GM12878 (cell line): ENCODE data around the gene SDR9C7.

Experiments
- ATF2 ChIP-seq: IDR thresholded peaks from 2 replicates; pipeline ENCODE4 v1.6.1; 2012; ENCODE audit warnings: low read length, inconsistent platforms
- BRCA1 ChIP-seq: IDR thresholded peaks from 2 replicates; pipeline ENCODE4 v1.6.1; 2011; ENCODE audit warnings: low read depth, low read length, improper control_type of control experiment
- CEBPB ChIP-seq, 2 experiments: fragments of 150-350 bp in 1 of 2; IDR thresholded peaks; 2 replicates each; pipeline ENCODE4 v1.6.1; 2012 to 2014; ENCODE audit warnings: low read depth in 2 of 2, low read length in 2 of 2, borderline replicate concordance in 1 of 2, inconsistent platforms in 1 of 2
- CREM ChIP-seq: IDR thresholded peaks from 2 replicates; pipeline ENCODE4 v1.6.1; 2014; ENCODE audit warnings: antibody characterized with exemption, low read depth
- CTCF ChIP-seq, 3 experiments: IDR thresholded peaks in 2 of 3; conservative IDR thresholded peaks in 1 of 3; 2 replicates each; pipeline ENCODE4 v1.5.1; 2011; ENCODE audit warnings: low read depth in 3 of 3, low read length in 3 of 3, mild to moderate bottlenecking in 3 of 3, control low read depth in 2 of 3, moderate library complexity in 2 of 3, inconsistent platforms in 1 of 3, mixed read lengths in 1 of 3; ENCODE audit not compliant: control insufficient read depth in 2 of 3, insufficient read depth in 1 of 3; ENCODE audit errors: extremely low read depth in 1 of 3
- NR2C1 ChIP-seq: fragments of 450-650 bp; IDR thresholded peaks from 2 replicates; pipeline ENCODE4 v1.6.1; 2017; ENCODE audit warnings: antibody characterized with exemption, mild to moderate bottlenecking, moderate library complexity
- RBBP5 ChIP-seq: fragments of 200-600 bp; sonication (generic); conservative IDR thresholded peaks from 2 replicates; pipeline ENCODE4 v1.6.1; 2016
- REST ChIP-seq: IDR thresholded peaks from 2 replicates; pipeline ENCODE4 v1.6.1; 2012; ENCODE audit warnings: mild to moderate bottlenecking, low read depth, low read length
- SP1 ChIP-seq: IDR thresholded peaks from one replicate; pipeline ENCODE4 v1.6.1; 2011; ENCODE audit warnings: low read depth, low read length
- SUZ12 ChIP-seq: fragments of 200-600 bp; sonication (generic); IDR thresholded peaks from one replicate; pipeline ENCODE4 v1.6.1; 2018; ENCODE audit warnings: antibody characterized with exemption, mild to moderate bottlenecking; ENCODE audit not compliant: unreplicated experiment
- TAF1 ChIP-seq: IDR thresholded peaks from 2 replicates; pipeline ENCODE4 v1.6.1; 2011; ENCODE audit warnings: mild to moderate bottlenecking, low read depth, low read length, borderline replicate concordance
- TCF7 ChIP-seq: IDR thresholded peaks from 2 replicates; pipeline ENCODE4 v1.6.1; 2014; ENCODE audit warnings: antibody characterized with exemption, borderline replicate concordance
- YBX1 ChIP-seq: fragments of 450-650 bp; IDR thresholded peaks from 2 replicates; pipeline ENCODE4 v1.6.1; 2016; ENCODE audit warnings: antibody characterized with exemption
- ZNF207 ChIP-seq: fragments of 450-650 bp; IDR thresholded peaks from 2 replicates; pipeline ENCODE4 v1.6.1; 2014; ENCODE audit warnings: antibody characterized with exemption, mild to moderate bottlenecking, borderline replicate concordance

DNA sequence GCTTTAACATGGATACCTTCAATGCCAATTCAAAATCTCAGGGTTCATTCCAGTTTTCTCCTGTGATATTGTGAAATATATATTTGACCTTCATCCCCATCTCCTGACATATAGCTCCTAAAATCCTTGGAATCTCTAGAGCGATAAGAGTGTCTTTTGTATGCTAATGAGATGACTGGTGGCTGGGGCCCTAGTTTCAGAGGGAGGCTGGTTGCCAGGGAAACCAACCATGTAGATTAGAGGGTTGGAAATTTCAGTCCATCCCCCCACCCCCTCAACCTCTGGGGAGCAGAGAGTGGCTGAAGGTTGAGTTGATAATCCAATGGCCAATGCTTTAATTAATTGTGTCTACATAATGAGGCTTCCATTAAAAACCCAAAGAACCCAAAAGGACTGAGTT is 59.4 kb downstream of the SDR9C7 start:
- TF ChIP-seq YBX1 = no peak
- TF ChIP-seq CTCF (IDR thresholded peaks at IDR 0.05 in 2 of 3, conservative IDR thresholded peaks at IDR 0.05 in 1 of 3; ENCODE audit: control insufficient read depth in 2 of 3, extremely low read depth in 1 of 3, insufficient read depth in 1 of 3, low read depth in 3 of 3, low read length in 3 of 3) = no peak
- no peak for TF ChIP-seq NR2C1
- no peak for TF ChIP-seq CEBPB (IDR thresholded peaks at IDR 0.05; ENCODE audit: borderline replicate concordance in 1 of 2, low read depth in 2 of 2, low read length in 2 of 2)
- TF ChIP-seq TAF1 = no peak
- TF ChIP-seq ZNF207 = no peak
- no peak for TF ChIP-seq REST
- TF ChIP-seq RBBP5 = no peak
- no peak for TF ChIP-seq SUZ12
- no peak for TF ChIP-seq CREM
- TF ChIP-seq SP1 = no peak
- no peak for TF ChIP-seq ATF2
- TF ChIP-seq TCF7 = no peak
- TF ChIP-seq BRCA1 = no peak
